GM19351 (cell line): ENCODE measurements around the gene OSBPL8.
"Not testable (repeated sequence)": the region's sequence is repeated elsewhere in the genome, so short reads cannot be mapped to it uniquely, and the experiment has no call there.

Source experiments
- ATAC-seq: cut with Tn5 transposase; IDR thresholded peaks from one replicate; pipeline ENCODE4 v1.9.1; 2021; ENCODE audit warnings: mild to moderate bottlenecking, moderate library complexity; ENCODE audit not compliant: unreplicated experiment

Gene OSBPL8

GRCh38 chr12:76426160-76426559 lies 133.4 kb downstream of the OSBPL8 start:
- no peak for ATAC-seq

GRCh38 chr12:76424941-76425340 lies 134.6 kb downstream of the OSBPL8 start:
- ATAC-seq = no peak

- no peak for ATAC-seq
These were observed 136.8 kb downstream of the OSBPL8 start for GRCh38 chr12:76422543-76423438.

- no peak for ATAC-seq
These were observed 137.4 kb downstream of the OSBPL8 start for GRCh38 chr12:76422154-76422542.

GRCh38 chr12:76421046-76421445 lies 138.5 kb downstream of the OSBPL8 start:
- ATAC-seq = no peak

- no peak for ATAC-seq
These were observed 139.3 kb downstream of the OSBPL8 start for GRCh38 chr12:76420222-76420621.

- ATAC-seq = peak; percentile 83
These were observed 142.5 kb downstream of the OSBPL8 start for GRCh38 chr12:76417116-76417515.

- ATAC-seq = no peak
These were observed 146.4 kb downstream of the OSBPL8 start for GRCh38 chr12:76413121-76413520.

- no peak for ATAC-seq
These were observed 148.8 kb downstream of the OSBPL8 start for GRCh38 chr12:76410781-76411180.

GRCh38 chr12:76410371-76410770 lies 149.2 kb downstream of the OSBPL8 start:
- no peak for ATAC-seq

- no peak for ATAC-seq
These were observed 150.5 kb downstream of the OSBPL8 start for GRCh38 chr12:76409074-76409473.

GRCh38 chr12:76407710-76408109 lies 151.9 kb downstream of the OSBPL8 start:
- ATAC-seq = no peak

- no peak for ATAC-seq
These were observed 157.3 kb downstream of the OSBPL8 start for GRCh38 chr12:76402259-76402658.

- ATAC-seq = no peak
These were observed 159.4 kb downstream of the OSBPL8 start for GRCh38 chr12:76400136-76400535.

GRCh38 chr12:76399040-76399439 lies 160.5 kb downstream of the OSBPL8 start:
- ATAC-seq = no peak

- ATAC-seq = no peak
These were observed 161.5 kb downstream of the OSBPL8 start for GRCh38 chr12:76398106-76398505.

GRCh38 chr12:76391461-76391860 lies 168.1 kb downstream of the OSBPL8 start:
- no peak for ATAC-seq

GRCh38 chr12:76387614-76388013 lies 172.0 kb downstream of the OSBPL8 start:
- ATAC-seq = no peak

GRCh38 chr12:76384560-76384959 lies 175.0 kb downstream of the OSBPL8 start:
- ATAC-seq = no peak

- ATAC-seq = no peak
These were observed 175.6 kb downstream of the OSBPL8 start for GRCh38 chr12:76383988-76384387.

GRCh38 chr12:76379261-76379660 lies 180.3 kb downstream of the OSBPL8 start:
- ATAC-seq = no peak

- not testable (repeated sequence) for ATAC-seq
These were observed 182.7 kb downstream of the OSBPL8 start for GRCh38 chr12:76376876-76377275.

- no peak for ATAC-seq
These were observed 183.6 kb downstream of the OSBPL8 start for GRCh38 chr12:76375939-76376338.
